Gastrocnemius medialis (tissue), 4 donors: ENCODE data around the gene ADAMTSL1.

Experiments used
- POLR2A ChIP-seq, 2 donors: fragments of 450-650 bp; IDR thresholded peaks; one replicate each; pipeline ENCODE4 v1.6.1; 2017; ENCODE audit warnings: antibody characterized with exemption in 2 of 2, mild to moderate bottlenecking in 2 of 2, moderate library complexity in 2 of 2
- TF ChIP-seq, protein P1 (sequence below), 5 experiments: fragments of 450-650 bp in 3 of 5; fragments of 200-600 bp in 2 of 5; sonication (generic) in 2 of 5; IDR thresholded peaks in 4 of 5; conservative IDR thresholded peaks in 1 of 5; 1 replicate in 4 of 5; 2 replicates in 1 of 5; pipeline ENCODE4 v1.5.1; 2016 to 2019; ENCODE audit warnings: antibody characterized with exemption in 5 of 5, mild to moderate bottlenecking in 3 of 5, moderate library complexity in 3 of 5

DNA sequence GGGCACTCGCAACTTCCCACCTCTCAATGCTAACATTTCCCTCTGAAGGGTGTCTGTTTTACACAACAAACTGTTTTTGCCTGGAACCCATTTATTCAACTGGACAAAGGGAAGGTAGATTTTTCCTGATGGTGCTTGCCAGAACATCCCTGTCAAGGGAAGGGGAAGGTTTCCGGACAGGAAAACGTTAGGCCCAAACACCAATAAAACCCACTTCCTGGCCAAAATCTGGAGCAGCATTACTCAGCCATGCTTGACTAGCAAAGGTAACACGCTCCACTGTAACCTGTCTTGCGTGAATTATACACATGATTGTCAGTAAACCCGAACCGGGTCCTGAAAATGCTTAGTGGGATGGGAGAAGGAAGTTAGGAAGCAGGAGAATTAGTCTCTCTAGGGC lies 468.8 kb downstream of the ADAMTSL1 start:
- no peak for TF ChIP-seq POLR2A (IDR thresholded peaks at IDR 0.05)
- TF ChIP-seq, protein P1, sequence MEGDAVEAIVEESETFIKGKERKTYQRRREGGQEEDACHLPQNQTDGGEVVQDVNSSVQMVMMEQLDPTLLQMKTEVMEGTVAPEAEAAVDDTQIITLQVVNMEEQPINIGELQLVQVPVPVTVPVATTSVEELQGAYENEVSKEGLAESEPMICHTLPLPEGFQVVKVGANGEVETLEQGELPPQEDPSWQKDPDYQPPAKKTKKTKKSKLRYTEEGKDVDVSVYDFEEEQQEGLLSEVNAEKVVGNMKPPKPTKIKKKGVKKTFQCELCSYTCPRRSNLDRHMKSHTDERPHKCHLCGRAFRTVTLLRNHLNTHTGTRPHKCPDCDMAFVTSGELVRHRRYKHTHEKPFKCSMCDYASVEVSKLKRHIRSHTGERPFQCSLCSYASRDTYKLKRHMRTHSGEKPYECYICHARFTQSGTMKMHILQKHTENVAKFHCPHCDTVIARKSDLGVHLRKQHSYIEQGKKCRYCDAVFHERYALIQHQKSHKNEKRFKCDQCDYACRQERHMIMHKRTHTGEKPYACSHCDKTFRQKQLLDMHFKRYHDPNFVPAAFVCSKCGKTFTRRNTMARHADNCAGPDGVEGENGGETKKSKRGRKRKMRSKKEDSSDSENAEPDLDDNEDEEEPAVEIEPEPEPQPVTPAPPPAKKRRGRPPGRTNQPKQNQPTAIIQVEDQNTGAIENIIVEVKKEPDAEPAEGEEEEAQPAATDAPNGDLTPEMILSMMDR (IDR thresholded peaks at IDR 0.05 in 4 of 5, conservative IDR thresholded peaks at IDR 0.05 in 1 of 5), result no peak
